ENCODE measurements around the gene CFH.
"Not testable (repeated sequence)": the region's sequence is repeated elsewhere in the genome, so short reads cannot be mapped to it uniquely, and the experiment has no call there.

CFH gene

DNA sequence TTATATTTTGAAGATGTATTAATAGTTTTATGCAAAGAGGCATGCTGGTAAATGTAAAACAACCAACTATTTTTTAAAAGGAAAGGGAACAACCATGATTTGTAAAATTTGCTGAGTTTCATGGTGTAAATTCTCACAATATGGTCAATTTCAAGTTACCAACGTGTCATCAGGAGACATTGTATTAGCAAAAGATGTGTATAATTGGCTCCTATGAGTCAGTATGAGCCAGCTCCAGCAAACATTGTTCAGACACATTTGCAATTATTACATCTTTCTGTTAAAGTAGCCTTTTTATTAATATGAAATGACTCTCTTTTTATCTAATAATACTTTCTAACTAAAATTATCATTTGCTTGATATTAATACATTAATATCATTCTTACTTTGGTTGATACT is 15.3 kb downstream of the CFH start:
- no peak for DNase-seq (ENCODE audit: low read depth, low spot score)

DNA sequence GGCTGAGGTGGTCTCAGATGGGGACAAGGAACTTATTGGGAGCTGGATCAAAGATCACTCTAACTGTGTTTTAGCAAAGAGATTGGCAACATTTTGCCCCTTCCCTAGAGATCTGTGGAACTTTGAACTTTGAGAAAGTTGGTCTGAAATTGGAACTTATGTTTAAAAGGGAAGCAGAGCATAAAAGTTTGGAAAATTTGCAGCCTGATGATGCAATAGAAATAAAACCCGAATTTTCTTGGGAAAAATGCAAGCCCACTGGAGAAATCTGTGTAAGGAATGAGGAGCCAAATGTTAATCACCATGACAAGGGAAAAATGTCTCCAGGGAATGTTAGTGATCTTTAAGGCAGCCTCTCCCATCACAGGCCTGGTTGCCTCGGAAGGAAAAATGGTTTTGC is 17.2 kb downstream of the CFH start:
- no peak for DNase-seq (ENCODE audit: low read depth, low spot score)

DNA sequence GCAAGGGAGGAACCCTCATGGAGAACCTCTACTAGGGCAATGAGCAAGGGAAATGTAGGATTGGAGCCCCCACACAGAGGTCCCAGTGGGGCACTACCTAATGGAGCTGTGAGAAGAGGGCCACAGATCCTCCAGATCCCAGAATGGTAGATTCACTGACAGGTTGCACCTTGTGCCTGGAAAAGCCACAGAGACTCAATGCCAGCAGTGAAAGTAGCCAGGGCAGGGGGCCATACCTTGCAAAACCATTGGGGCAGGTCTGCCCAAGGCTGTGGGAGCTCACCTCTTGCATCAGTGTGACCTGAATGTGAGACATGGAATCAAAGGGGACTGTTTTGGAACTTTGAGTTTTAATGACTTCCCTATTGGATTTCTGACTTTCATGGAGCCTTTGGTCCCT is 17.9 kb downstream of the CFH start:
- no peak for DNase-seq (ENCODE audit: low read depth, low spot score)

DNA sequence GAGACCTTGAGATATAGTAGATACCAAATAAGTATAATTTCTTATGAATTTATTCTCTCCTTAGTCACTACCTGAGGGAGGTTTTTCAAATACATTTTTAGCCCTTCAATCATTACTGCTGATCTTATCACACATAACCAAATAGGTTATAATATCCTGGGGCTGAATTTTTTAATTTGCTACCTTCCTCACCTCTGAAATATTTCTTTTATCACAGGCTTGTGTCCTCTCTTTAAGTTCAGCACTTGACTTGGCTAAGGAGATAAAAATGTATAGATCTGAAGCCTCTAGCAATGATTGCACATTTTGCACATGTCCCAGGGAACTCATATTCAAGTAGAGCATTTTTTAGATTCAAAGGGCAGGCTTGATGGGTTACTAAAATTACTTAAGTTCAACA is 23.1 kb downstream of the CFH start:
- no peak for DNase-seq (ENCODE audit: low read depth, low spot score)

DNA sequence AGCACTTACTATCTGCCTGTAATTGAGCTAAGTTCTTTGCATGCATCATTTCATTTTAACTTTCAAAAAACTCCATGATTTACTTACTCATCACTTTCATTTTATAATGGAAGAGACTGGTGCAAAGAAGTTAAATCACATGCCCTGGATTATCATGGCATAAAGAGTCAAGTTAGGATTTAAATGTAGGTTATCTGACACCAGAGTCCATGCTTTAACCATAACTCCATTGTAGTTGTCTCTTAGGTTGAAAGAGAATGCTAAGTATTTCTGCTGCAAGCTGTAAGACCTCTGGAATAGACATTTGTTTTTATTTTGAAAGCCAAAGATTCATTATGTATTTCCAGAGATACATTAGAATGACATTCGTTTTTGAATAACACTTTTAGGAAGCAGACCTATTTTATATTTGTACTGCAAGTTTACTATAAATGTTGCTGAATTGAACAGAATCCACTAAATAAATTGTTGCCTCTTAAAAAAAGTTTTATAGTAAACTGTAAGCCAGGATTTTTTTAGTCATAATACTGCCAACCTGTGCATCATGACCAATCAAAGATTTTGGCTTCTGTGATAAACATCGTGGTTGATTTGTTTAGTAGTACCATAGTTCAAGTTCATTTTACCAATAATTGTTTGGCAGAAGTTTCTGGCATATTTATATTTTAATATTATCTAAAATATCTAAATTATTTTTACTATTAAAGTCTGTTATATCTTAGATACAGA is 26.1 kb downstream of the CFH start:
- no peak for DNase-seq (ENCODE audit: low read depth, low spot score)

DNA sequence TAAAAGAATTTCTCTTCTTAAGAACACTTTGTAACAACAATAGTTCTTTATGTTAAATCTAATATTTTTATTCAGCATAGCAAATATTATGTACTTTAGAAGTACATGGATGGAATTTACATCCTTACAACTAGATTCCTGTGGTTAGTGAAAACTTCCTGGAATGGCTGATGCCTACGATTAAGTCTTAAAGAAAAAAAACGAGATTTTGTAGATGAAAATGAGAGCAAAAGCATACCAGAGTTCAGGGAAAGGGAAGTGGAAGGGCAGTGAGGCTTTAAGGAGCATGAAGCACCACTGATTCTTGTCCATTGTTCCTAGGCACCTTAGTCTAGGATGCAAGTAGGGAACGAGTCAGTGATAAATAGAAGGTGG is 26.7 kb downstream of the CFH start:
- no peak for DNase-seq (ENCODE audit: low read depth, low spot score)

DNA sequence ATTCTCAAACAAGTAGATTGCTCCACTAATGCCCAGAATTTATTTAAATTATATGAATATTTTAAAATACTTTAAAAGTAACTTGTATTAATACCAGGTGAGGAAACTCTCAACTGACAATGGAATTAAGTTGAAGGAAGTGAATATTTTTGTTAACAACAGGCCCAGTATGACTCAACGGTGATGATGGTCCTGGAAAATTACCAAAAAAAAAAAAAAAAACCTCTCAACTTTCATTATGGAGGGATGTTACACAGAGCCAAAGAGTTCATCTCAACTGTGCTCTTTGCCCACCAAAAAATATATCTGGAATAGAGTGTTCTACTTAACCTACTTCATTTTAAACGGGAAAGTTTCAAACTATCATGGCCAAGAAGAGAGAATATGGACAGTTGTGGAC is 28.3 kb downstream of the CFH start:
- no peak for DNase-seq (ENCODE audit: low read depth, low spot score)

DNA sequence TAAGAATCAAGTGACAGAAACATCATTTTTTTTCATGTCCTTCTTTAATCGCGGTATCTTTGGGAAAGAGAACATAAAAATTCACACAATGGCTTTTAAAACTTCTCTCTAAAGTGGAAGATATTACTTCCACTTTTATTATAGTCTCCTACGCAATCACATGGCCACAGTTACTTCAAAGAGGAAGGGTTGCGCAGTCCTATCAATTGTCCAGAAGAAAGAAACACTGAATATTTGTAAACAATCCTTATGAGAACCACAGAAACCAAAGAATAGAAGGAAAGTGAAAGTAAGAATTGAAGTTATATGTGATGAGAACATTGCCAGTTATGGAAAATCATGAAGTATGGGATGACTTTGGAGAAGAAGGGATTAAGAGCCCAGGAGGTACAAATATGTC is 32.6 kb downstream of the CFH start:
- DNase-seq (ENCODE audit: low read depth, low spot score), result no peak

DNA sequence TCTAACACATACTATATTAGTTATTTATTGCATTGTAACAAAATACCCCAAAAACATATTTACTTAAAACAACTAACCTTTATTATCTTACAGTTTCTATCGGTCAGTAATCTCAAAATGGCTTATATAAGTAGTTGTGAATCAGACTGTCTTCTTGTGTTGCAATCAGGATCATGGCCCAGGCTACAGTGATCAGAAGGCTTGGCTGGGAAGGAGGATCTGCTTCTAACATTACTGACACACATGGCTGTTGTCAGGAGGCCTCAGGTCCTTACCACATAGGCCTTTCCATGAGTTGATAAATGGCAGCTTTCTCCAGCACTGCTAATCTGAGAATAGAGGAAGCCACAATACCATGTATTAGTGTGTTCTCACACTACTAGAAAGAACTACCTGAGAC is 33.7 kb downstream of the CFH start:
- DNase-seq (ENCODE audit: low read depth, low spot score), result no peak

DNA sequence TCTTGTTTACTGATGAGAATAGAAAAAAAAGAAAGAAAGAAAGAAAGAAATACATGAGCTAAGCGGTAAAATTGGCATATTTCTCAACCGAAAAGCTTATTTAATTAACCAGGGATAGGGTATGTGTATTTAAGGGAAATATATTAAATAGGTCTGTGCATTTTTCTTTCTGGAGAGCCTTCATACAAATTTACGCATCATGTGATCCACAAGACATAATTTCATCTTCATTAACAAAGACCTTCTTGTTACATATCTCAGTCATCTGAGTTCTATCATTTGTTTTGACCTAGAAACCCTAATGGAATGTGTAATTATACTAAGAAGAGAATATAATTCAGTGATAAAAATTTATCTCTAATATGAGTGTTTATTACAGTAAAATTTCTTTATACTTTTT is 37.2 kb downstream of the CFH start:
- no peak for DNase-seq (ENCODE audit: low read depth, low spot score)

DNA sequence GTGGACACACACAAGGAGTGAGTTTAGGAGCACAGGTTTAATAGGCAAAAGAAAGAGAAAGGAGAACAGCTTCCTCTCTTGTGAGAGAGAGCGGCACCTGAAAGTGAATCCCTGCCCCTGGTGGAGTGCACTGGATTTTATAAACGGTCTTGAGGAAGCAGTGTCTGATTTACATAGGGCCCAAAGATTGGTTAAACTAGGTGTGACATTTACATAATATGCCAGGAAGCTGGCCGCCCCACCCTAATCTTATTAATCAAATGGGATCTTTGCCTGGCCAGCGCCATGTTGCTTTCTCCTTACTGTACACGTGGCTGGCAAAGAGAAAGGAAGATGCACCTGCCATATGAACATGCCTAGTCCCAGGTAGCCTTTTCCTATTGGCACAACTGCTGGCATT is 38.7 kb downstream of the CFH start:
- DNase-seq (ENCODE audit: low read depth, low spot score), result no peak

DNA sequence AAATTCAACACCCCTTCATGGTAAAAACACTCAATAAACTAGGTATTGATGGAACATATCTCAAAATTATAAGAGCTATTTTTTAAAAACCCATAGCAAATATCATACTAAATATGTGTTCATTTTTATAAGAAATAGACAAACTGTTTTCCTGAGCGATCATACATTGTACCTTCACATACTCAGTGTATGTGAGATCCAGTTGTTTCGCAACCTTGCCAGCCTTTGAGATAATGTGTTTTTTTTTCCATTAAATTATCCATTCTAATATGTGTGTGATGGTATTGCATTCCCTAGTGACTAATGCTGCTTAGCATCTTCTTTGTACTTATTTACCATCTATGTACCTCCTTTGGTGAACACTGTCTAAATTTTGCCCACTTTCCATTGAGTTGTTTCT is 47.1 kb downstream of the CFH start:
- DNase-seq (ENCODE audit: low read depth, low spot score), result no peak

DNA sequence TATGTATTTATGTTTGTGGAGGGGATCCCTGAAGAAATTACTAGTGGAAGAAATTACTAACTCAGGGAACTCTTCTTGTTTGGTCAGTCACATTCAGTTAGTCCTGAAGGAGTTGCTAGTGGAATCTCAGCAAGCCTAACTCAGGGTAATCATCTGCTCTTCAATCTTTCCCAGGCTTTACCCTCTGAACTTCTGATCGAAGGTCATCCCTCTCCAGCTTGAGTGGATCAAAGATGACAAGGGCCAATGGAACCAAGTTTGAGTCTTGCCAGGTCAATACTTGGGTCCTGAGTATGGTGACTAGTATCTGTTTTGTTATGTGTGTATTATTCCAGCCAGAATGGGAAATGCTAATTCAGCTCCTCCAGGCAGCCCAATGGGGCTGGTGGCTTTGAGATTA is 49.3 kb downstream of the CFH start:
- DNase-seq (ENCODE audit: low read depth, low spot score), result no peak

DNA sequence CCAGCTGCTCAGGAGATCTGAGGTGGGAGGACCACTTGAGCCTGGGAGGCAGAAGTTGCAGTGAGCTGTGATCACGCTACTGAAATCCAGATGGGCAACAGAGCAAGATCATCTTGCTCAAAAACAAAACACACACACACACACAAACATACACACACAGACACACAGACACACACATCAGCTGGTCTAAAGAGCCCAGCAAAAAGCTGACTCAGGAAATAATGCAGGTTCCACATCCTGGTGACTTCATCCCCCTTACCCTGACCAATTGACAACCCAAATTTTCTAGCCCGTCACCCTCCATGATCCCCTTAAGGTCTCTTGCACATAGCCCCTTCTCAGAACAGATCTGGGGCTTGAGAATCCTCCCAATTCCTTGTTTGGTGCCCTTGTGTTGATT is 58.0 kb downstream of the CFH start:
- DNase-seq (ENCODE audit: low read depth, low spot score), result not testable (repeated sequence)

DNA sequence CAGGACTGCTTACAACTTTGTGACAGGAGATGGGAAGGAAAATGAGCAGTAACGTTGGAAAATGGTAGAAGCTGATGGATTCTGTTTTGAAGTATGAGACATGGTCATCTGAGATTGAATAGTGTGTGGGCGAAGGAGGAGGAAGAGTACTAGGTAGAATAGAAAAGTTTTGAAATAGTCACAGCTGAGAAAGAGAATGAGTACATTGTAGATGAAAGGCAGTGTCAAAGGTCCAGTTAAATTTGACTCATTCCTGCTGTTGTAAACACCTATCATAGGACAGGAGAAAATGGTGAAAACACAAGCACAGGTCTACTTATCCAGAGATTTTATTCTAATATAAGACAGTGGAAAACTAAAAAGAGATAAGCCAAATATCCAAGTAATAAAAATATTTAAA is 66.0 kb downstream of the CFH start:
- no peak for DNase-seq (ENCODE audit: low read depth, low spot score)

DNA sequence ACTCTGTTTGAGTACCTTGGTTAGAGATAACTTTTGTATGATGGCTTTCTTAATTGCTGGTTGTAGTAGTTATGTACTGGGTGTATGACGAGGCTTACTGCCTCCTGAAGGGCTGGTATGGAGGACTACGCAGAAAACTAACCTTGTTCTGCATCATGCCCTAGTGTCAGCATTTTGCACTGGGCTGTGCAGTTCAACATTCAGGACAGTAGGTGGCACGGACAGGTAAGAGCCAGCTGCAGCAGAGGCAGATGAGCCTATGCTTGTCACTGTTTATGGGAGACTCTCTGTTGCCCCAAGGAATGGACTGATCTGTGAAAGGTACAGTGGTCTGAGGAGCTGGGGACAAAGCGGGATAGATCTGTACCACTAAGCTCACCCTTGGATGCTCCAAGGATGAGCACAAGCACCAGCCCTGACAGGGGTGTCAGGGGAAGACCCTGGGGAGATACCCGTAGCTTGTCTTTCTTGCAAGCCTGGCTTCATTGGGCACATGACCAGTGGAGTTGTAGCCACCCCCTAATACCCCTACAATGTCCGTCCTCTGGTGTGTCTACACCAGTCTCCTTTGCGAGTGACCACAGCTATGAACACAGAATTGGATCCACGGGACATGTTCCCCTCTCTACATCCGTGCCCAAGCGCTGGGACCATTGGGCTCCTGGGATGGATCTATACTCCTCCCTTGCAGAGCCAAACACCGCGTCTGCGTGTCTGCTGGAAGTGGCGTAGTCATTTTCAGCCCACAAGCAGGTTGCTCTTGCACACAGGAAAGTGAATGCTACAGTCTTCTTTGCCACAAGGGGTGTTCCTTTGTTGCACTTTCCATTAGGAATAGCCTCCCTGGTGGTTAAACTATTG is 71.7 kb downstream of the CFH start:
- DNase-seq (ENCODE audit: low read depth, low spot score), result no peak

DNA sequence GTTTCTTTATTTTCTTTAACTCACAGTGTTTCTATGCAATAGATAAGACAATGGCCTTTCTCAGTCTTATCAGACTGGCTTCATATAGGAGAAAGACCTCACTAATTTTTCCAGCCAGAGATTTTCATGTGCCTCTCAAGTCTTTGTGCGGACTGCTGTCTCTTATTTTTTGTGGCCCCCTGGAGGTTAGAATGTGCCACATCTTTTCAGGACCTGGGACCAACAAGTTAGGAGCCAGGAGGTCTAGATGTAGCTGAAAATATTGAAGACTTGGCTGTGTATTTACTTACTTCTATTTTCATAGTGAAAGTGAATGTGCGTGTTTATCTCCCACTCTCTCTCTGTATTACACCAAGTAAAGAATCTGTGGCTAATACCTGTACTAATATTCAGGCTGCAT is 80.7 kb downstream of the CFH start:
- DNase-seq (ENCODE audit: low read depth, low spot score), result no peak

DNA sequence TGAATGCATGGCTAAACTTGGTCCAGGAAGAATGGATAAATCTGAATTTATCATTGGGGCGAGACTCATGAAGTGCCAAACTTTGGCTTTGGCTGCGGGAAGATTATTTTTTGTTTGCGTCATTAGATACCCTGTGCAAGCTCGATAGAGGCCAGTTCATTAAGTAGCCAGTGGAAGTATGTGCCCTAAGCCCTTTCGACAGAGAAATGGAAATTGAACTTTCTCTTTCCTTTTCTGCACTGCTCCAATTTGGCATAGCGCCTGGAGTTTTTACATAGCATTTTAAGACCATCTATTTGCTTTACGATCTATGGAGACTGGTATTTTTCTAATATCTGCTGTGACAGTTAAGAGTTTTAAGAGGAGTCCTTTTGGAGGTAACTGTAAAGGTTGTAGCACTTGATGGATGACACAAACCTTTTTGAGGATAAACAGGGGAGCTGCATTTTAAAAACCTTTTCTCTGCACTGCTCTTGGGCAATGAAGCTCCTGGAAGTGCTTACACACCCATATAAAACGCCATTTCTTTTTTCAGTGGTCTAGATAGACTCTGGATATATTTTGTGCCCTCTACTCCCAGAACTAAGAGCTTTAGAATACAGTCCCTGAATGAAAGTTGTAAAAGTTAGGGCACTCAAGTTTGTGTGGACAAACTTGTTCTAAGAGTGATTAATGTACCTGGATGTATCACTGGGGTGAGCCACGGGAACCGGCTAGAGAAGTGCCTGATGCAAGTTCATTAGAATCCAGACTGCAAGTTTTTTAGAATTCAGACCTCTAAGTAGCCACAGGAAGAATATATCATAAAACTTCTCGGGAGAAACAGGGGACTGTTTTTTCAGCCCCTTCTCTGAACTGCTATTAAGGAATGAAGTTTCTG is 81.5 kb downstream of the CFH start:
- DNase-seq (ENCODE audit: low read depth, low spot score), result no peak

DNA sequence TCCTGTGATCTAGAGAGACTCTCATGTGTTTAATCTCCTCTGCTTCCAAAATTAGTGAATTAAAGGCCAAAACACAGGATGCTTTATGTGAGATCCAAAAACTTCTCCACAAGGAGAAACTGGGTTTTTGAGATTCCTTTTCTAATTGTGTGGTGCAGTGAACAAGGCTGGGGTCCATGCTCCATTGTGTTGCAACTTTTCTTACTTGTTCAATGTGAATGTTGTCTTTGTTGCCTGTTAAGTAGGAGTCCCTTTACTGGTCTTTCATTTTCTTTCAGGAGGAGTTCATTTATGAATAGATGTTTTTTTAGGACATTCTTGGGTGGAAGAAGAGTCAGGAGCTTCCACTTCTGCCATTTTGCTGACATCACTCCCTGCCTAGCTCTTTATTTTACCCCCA is 82.2 kb downstream of the CFH start:
- no peak for DNase-seq (ENCODE audit: low read depth, low spot score)

DNA sequence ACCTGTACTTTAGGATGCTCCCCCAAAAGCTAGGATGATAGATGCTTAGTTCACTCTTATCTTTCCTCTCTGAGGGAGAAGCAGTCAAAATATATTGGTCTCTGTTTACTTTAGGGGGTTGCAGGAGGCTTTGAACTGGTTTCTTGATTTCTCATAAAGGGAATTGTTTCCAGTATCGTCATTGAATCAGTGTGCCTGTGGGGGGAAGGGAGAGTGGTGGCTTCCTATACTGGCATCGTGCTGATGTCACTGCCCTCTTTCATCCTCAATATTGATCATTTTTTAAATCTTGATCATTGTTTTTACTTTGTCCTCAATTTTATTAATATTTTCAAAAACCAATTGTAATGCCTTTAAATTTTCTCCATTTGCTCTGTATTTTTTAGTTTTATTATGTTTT is 82.6 kb downstream of the CFH start:
- no peak for DNase-seq (ENCODE audit: low read depth, low spot score)

DNA sequence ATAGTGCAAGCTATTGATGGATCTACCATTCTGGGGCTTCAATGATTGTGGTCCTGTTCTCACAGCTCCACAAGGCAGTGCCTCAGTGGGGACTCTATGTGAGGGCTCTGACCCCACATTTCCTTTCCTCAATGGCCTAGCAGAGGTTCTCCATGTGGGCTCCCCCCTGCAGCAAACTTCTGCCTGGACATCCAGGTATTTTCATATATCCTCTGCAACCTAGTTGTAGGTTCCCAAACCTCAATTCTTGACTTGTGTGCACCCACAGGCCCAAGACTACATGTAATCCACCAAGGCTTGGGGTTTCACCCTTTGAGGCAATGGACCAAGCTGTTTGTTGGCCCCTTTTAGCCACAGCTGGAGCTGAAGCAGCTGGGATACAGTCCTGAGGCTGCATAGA is 86.9 kb downstream of the CFH start:
- no peak for DNase-seq (ENCODE audit: low read depth, low spot score)

DNA sequence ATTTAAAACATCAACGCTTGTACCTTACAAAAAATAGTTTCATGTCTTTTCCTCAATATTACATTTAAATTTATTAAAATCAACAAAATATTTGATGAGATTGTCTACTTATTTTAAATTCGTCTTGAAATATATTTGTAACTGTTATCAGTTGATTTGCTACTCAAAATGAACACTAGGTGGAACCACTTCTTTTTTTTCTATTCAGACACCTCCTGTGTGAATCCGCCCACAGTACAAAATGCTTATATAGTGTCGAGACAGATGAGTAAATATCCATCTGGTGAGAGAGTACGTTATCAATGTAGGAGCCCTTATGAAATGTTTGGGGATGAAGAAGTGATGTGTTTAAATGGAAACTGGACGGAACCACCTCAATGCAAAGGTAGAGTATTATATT is 91.4 kb downstream of the CFH start:
- not testable (repeated sequence) for DNase-seq (ENCODE audit: low read depth, low spot score)

All from activated CD4-positive, CD25-positive, alpha-beta regulatory T cell treated with anti-CD3 and anti-CD28 coated beads, Interleukin-2, amount 50 U/mL, for 16 hours (primary cell).